ENCODE results near the gene MINK1. TPM values are rescaled to one million over a fixed set of nuclear protein-coding genes. Genes with fewer than 3 reads are reported as not detected.

Gene MINK1
- total RNA-seq, 2 experiments from 2014 or later, result 67.5 to 79.3 TPM

Other genes starting within 250 kb of the MINK1 start
- not detected for gene SMTNL2, start 248.8 kb upstream of the MINK1 start, total RNA-seq
- not detected for gene ALOX15, start 191.7 kb upstream of the MINK1 start, total RNA-seq
- gene PELP1, start 129.2 kb upstream of the MINK1 start, total RNA-seq, result 100 to 1,000 TPM in 1 of 2 experiments, 10 to 100 TPM in 1; 96.1 to 101 TPM
- gene ARRB2, start 122.7 kb upstream of the MINK1 start, total RNA-seq, result 100 to 1,000 TPM; 210 to 226 TPM
- 10 to 100 TPM; 20.4 to 21.8 TPM for gene MED11, start 101.9 kb upstream of the MINK1 start, total RNA-seq
- under 1 TPM; 0.10 to 0.24 TPM for gene ZMYND15, start 93.5 kb upstream of the MINK1 start, total RNA-seq
- gene CXCL16, start 93.4 kb upstream of the MINK1 start, total RNA-seq, result 1 to 10 TPM; 3.1 to 3.4 TPM
- not detected for gene TM4SF5, start 61.5 kb upstream of the MINK1 start, total RNA-seq
- not detected for gene VMO1, start 47.0 kb upstream of the MINK1 start, total RNA-seq
- not detected for gene GLTPD2, start 44.4 kb upstream of the MINK1 start, total RNA-seq
- gene PSMB6, start 37.2 kb upstream of the MINK1 start, total RNA-seq, result 100 to 1,000 TPM; 165 to 177 TPM
- 10 to 100 TPM; 15.8 to 19.3 TPM for gene PLD2, start 26.2 kb upstream of the MINK1 start, total RNA-seq
- 1 to 10 TPM; 2.3 to 2.5 TPM for gene C17orf107, start 66.2 kb downstream of the MINK1 start, total RNA-seq
- gene CHRNE, start 69.8 kb downstream of the MINK1 start, total RNA-seq, result under 1 TPM; 0.45 to 0.56 TPM
- not detected for gene GP1BA, start 98.9 kb downstream of the MINK1 start, total RNA-seq
- 10 to 100 TPM; 70.5 to 72.5 TPM for gene SLC25A11, start 106.7 kb downstream of the MINK1 start, total RNA-seq
- 100 to 1,000 TPM; 130 to 157 TPM for gene RNF167, start 106.9 kb downstream of the MINK1 start, total RNA-seq
- gene PFN1, start 115.2 kb downstream of the MINK1 start, total RNA-seq, result 1,000 to 10,000 TPM; 1,907 to 1,923 TPM
- gene ENO3, start 117.8 kb downstream of the MINK1 start, total RNA-seq, result 10 to 100 TPM; 26.5 to 26.8 TPM
- gene SPAG7, start 134.5 kb downstream of the MINK1 start, total RNA-seq, result 10 to 100 TPM; 60.6 to 65.8 TPM
- gene CAMTA2, start 154.3 kb downstream of the MINK1 start, total RNA-seq, result 100 to 1,000 TPM; 101 to 109 TPM
- under 1 TPM in 1 of 2 experiments, not detected in 1; 0.40 TPM for gene INCA1, start 164.2 kb downstream of the MINK1 start, total RNA-seq
- gene KIF1C, start 164.6 kb downstream of the MINK1 start, total RNA-seq, result 10 to 100 TPM; 43.9 to 48.8 TPM
- gene SLC52A1, start 202.1 kb downstream of the MINK1 start, total RNA-seq, result under 1 TPM; 0.31 to 0.36 TPM
- gene ZFP3, start 245.1 kb downstream of the MINK1 start, total RNA-seq, result 1 to 10 TPM; 1.8 to 1.9 TPM